ENCODE measurements around the gene UBQLN4.

DNA sequence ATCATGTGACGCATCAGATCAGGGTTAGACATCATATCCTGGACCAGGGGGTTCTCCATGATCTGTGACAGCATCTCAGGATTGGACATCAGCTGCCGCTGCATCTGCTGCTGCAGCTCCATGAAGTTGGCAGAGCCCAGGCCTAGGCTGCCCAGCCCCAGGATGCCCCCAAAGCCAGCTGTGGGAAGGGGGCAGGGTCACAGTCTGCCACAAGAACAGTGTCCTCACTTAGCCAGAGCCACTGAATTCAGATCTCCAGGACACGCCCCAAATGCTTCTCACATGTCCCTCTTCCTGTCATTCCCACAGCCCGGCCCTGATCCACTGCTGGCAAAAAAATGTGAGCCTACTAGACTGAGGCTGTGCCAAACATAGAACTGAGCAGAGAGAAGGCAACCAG is 3.2 kb downstream of the UBQLN4 start:
- TF ChIP-seq, protein P1, sequence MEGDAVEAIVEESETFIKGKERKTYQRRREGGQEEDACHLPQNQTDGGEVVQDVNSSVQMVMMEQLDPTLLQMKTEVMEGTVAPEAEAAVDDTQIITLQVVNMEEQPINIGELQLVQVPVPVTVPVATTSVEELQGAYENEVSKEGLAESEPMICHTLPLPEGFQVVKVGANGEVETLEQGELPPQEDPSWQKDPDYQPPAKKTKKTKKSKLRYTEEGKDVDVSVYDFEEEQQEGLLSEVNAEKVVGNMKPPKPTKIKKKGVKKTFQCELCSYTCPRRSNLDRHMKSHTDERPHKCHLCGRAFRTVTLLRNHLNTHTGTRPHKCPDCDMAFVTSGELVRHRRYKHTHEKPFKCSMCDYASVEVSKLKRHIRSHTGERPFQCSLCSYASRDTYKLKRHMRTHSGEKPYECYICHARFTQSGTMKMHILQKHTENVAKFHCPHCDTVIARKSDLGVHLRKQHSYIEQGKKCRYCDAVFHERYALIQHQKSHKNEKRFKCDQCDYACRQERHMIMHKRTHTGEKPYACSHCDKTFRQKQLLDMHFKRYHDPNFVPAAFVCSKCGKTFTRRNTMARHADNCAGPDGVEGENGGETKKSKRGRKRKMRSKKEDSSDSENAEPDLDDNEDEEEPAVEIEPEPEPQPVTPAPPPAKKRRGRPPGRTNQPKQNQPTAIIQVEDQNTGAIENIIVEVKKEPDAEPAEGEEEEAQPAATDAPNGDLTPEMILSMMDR (IDR thresholded peaks at IDR 0.05; ENCODE audit: low read length) = no peak
- no peak for TF ChIP-seq EZH2phosphoT487 (IDR thresholded peaks at IDR 0.05; ENCODE audit: low read length)
- no peak for TF ChIP-seq EZH2 (optimal IDR thresholded peaks at IDR 0.05; ENCODE audit: low read depth, low read length)

Measured in MM.1S (cell line).